Measurements from ENCODE around the gene KIF5C.

KIF5C gene

GRCh38 chr2:149034406-149034805 lies 159.4 kb downstream of the KIF5C start:
- FAIRE-seq, result no peak
- TF ChIP-seq, protein P1, sequence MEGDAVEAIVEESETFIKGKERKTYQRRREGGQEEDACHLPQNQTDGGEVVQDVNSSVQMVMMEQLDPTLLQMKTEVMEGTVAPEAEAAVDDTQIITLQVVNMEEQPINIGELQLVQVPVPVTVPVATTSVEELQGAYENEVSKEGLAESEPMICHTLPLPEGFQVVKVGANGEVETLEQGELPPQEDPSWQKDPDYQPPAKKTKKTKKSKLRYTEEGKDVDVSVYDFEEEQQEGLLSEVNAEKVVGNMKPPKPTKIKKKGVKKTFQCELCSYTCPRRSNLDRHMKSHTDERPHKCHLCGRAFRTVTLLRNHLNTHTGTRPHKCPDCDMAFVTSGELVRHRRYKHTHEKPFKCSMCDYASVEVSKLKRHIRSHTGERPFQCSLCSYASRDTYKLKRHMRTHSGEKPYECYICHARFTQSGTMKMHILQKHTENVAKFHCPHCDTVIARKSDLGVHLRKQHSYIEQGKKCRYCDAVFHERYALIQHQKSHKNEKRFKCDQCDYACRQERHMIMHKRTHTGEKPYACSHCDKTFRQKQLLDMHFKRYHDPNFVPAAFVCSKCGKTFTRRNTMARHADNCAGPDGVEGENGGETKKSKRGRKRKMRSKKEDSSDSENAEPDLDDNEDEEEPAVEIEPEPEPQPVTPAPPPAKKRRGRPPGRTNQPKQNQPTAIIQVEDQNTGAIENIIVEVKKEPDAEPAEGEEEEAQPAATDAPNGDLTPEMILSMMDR (IDR thresholded peaks at IDR 0.05; ENCODE audit: insufficient read depth, missing control alignments), result no peak
- no peak for DNase-seq (ENCODE audit: insufficient read length, low spot score)

DNA sequence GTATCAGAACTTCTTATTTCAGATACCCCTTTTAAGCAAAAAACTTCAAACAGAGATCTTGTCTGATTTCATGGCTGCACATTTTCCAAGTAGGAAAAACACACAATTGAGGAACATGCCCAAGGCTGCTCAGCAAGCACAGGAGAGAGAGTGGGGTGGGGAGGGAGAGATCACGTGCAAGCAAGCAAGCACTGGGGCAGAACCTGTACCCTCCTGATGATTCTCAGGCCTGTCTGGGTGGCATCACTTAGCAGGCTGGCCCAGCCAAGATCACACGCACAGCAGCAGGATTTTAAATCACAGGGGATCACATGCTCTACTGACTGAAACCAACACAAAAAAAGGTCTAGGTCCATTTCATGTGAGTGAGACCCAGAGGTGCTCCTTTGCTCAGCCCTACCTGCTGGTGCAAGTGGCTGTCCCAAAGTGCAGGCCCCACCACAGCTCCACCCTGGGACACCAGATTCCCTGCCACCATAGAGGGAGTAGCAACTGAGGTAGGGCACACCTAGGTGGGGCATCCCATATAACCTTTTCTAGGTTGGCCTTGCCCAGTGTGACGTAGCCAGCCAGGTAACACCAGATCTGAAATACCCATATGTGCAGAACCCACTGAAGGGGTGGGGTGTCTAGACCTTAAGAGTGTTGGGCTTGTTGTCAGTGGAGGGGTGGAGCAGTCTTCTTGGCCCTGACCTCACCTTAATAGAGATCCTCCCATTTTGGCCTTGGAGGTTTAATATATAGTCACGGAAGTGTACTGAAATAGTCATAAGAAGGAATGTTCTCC lies 161.7 kb downstream of the KIF5C start:
- FAIRE-seq (no peak), DNase-seq (ENCODE audit: insufficient read length, low spot score) (no peak)
- TF ChIP-seq, protein P1 (IDR thresholded peaks at IDR 0.05; ENCODE audit: insufficient read depth, missing control alignments), result no peak

DNA sequence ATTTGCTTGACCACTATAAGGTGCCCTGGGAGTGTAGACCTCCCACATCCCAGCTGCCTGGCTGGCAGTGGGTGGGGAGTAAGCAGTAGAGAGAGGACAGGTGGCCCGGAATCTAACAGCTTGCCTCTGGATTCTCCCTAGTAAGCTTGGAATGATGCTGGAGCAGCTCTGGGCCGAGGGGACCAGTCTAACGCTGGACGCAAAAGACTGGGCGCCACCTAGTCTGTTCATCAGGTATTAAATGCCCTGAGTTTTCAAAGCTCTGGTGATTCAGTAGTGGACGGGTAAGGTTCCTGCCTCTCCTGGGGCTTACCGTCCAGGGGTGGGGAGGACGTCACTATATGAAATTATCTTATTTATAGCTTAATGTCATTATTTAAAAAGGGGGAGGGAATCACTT lies 162.8 kb downstream of the KIF5C start:
- DNase-seq (ENCODE audit: insufficient read length, low spot score) (no peak), FAIRE-seq (no peak)
- TF ChIP-seq, protein P1 (IDR thresholded peaks at IDR 0.05; ENCODE audit: insufficient read depth, missing control alignments), result no peak

- peak; percentile 46 for DNase-seq (ENCODE audit: insufficient read length, low spot score)
- TF ChIP-seq, protein P1 (IDR thresholded peaks at IDR 0.05; ENCODE audit: insufficient read depth, missing control alignments), result no peak
- no peak for FAIRE-seq
Observed at GRCh38 chr2:149038442-149039212, 163.6 kb downstream of the KIF5C start, which contains the start of gene LYPD6B. LYPD6B (plus strand) TSS chr2:149038699; CDS start chr2:149130949, 92,250 bp downstream.

- TF ChIP-seq, protein P1 (IDR thresholded peaks at IDR 0.05; ENCODE audit: insufficient read depth, missing control alignments), result no peak
- DNase-seq (ENCODE audit: insufficient read length, low spot score) (no peak), FAIRE-seq (no peak)
Observed at GRCh38 chr2:149039213-149039724, 164.2 kb downstream of the KIF5C start.

GRCh38 chr2:149040451-149040850 lies 165.4 kb downstream of the KIF5C start:
- TF ChIP-seq, protein P1 (IDR thresholded peaks at IDR 0.05; ENCODE audit: insufficient read depth, missing control alignments), result peak; percentile 45
- no peak for DNase-seq (ENCODE audit: insufficient read length, low spot score)
- no peak for FAIRE-seq

Data from D721Med (cell line).